ENCODE data around the gene LIPC.

The LIPC gene

GRCh38 chr15:58431221-58432149, at the start of gene LIPC:
Gene LIPC (plus strand): TSS chr15:58431991. CDS start chr15:58432033, 42 bp downstream.
- no peak for DNase-seq

GRCh38 chr15:58383876-58384275, 47.9 kb upstream of the LIPC start:
- no peak for DNase-seq

DNA sequence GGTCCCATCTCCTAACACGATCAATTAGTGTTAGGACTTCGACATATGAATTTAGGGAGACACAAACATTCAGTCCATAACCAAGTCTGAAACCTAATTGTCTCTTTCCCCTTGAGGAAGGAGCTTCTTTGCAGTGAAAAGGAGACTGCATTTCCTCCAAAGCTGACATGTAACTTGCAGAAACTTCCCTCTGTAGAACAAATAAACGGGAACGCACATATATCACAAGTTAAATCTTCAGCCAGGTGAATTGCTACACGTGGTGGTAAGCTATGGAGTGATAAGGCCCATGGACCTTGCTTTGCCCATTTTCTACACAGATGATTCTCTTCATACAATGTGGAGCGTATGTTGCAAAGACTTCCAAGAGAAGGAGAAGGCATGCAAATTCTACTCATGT, 47.1 kb upstream of the LIPC start:
- no peak for DNase-seq

- DNase-seq, result no peak
Observed at GRCh38 chr15:58386081-58386480, 45.7 kb upstream of the LIPC start.

- DNase-seq, result no peak
Observed at GRCh38 chr15:58386641-58387040, 45.1 kb upstream of the LIPC start.

- DNase-seq, result no peak
Observed at GRCh38 chr15:58387130-58387529, 44.7 kb upstream of the LIPC start.

GRCh38 chr15:58388211-58388610, 43.6 kb upstream of the LIPC start:
- DNase-seq, result no peak

- no peak for DNase-seq
Observed at GRCh38 chr15:58390118-58390517, 41.7 kb upstream of the LIPC start.

GRCh38 chr15:58390655-58391054, 41.1 kb upstream of the LIPC start:
- DNase-seq, result no peak

DNA sequence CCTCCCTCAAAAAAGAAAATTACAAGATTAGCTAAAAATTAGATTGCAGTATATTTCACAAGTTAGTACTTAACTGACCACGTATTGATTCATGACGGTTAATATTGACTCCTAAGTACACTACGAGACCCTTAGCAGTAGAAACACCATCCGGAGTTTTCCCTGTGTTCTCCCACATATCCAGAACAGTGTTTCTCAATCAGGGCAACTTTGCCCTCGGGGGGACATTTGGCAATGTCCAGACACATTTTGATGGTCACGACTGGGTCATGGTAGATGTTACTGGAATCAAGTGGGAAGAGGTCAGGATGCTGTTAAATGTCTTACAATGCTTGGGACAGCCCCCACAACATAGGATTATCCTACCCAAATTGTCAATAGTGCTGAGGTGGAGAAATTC, 40.7 kb upstream of the LIPC start:
- DNase-seq, result no peak

DNA sequence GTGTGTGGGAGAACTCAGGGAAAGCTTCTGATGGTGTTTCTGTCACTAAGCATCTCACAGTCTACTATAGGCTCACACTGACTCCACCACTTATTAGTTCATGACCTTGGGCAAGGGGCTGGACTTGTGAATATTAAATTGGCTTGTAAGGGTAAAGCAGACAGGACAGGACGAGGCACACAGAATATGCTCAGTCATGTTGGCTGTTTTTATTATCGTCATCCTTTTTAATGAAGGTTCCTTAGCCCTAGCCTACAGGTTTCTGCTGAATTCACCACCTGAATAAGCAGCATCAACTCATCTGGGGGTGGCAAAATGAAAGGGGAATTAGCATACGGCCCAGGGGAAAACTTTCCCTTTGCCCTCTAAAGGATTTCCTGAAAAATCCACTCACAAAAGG, 39.6 kb upstream of the LIPC start:
- no peak for DNase-seq

DNA sequence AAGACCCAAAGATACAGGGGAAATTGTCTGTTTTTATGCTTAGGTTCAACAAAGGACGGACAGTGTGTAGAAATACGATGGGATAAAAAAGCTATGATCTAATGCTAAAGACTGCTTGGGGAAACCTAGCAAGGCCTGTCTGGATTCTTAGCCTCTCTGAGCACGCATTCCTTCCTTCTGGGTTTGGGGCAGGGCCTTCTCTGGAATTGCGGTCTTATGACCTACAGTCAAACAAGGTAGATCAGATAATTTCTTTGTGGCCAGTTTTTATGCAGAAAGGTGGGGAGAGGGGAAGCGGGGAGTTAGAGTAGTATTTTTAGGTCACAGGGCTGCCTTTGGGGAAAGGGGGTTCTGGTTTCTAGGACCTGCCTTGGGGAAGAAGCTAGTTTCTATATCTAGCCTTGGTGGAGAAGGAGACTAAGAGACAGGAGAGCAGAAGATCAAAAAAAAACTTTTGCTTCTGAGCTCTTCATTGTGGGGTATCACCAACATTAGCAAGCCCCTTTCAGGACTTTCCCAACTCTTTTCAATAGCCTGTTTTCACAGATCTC, 39.1 kb upstream of the LIPC start:
- DNase-seq, result no peak

GRCh38 chr15:58393241-58393662, 38.5 kb upstream of the LIPC start:
- no peak for DNase-seq

DNA sequence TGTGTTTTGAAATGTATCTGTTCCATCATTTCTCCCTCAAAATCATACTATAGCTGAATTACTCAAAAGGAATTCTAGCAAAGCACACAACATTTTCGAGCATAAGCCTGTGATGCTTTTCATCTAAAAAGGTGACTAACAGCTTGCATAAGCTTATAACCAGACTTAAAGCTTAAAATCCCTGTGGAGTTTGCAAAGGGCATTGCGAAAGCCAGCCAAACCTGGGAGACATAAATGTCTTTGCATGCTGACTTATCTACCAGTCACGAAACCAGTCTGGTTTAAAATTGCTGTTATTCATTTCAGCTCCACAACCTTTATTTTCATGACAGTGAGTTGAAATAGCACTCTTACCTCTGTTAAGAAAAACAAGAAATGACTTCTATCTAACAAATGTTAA, 35.6 kb upstream of the LIPC start:
- no peak for DNase-seq

DNA sequence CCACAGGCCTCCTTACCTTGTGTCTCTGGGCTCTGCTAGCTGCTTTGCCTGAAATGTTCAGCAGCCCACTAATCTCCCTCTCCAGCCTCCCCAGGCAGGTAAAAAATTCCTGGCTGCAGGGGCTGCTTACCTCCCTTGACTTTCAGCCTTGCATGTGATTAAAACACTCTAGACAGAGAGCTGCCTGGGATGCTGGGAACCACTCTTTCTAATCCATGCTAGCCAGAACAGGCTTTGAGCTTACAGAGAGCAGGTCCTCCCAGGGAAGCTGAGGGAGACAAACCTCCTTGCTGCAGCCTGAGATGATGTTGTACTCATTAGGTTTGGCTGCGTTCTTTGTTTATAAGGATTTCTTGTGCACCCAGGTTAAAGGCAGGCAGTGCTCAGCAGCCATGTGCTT, 33.7 kb upstream of the LIPC start:
- no peak for DNase-seq

DNA sequence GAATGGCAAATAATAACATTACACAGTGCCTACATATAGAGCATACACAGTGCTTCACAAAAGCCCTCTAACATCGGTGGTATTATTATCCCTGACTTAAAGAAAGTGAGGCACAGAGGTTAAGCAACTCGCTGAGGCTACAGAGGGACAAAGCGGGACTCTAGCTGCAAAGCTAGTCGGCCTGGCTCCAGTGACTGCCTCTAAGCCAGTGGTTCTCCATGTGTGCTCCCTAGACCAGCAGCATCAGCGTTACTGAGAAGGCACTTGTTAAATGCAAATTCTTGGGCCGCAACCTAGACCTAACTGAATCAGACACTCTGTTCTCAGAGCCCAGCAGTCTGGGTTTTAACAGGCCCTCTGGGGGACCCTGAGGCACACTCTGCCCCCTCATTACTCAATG, 33.1 kb upstream of the LIPC start:
- DNase-seq, result no peak

GRCh38 chr15:58399739-58400138, 32.1 kb upstream of the LIPC start:
- no peak for DNase-seq

DNA sequence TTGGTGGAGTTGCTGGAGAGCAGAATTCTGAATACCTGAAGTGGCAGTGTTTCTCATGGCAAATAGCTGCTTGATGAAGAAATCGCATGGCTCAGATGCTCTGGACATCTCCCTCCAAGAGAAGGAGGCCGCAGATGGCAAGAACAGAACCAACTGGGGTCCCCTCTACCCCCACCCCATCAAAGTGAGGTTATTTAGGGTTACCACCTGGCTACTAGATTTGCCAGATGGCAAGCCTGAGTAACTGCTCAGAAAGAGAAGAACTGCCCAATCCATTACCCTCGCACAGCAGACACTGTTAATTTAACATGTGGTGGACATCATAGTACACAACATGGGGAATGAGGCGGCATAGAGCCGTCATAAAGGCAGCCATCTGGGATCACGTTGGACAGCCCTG, 30.5 kb upstream of the LIPC start:
- DNase-seq, result no peak

DNA sequence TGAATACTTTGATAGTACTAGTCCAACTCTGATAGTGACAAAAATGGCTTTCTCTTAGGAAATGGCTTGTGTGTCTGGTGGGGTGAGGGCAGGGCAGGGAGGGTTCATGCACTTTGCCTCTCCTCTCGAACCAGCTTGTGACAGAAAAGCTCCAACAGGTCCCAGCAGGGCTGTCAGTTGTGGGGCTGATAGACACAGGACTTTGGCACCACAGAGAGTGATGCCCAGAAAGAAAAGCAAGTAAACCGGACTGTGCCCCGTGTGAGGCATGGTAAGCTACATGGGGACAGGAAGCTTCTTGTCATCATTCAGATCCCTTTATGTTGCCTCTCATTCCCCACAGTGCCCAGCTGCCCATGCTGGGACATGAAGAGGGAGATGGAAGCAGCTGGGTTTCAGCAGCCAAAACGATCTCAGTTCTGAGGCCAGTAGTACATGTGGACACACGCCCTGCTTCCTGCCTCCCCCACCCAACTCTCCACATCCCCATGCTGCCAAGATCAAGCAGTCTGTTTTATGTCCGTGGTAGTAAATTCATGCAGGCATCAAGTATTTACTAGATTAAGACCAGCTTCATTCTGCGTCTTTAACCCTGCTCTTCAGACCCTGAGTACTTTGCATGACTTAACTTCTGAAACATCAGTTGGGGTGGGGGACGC, 29.7 kb upstream of the LIPC start:
- no peak for DNase-seq

- DNase-seq, result no peak
Observed at GRCh38 chr15:58403581-58403980, 28.2 kb upstream of the LIPC start.

- DNase-seq, result no peak
Observed at GRCh38 chr15:58404020-58404419, 27.8 kb upstream of the LIPC start.

GRCh38 chr15:58404722-58405121, 27.1 kb upstream of the LIPC start:
- DNase-seq, result no peak

DNA sequence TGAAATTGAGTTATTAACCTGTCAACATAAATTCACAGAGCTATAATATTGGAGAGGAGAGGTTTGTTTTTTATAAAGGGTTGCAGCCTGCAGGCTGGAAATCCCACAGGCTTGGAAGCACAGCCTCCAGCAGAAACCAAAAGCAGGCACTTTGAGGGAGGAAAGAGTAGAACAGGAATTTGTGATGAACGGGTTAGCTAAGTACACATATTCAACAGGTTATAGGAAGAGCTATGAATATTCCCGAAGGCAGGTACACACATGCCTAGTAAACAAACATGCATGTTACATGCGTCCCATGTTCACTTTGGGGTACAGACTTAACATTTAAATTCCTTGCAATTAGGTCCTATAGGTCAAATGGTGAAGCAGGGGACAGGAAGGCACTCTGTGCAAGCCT, 25.9 kb upstream of the LIPC start:
- DNase-seq, result no peak

- no peak for DNase-seq
Observed at GRCh38 chr15:58406811-58407210, 25.0 kb upstream of the LIPC start.
